Cardiac muscle cell (in vitro differentiated cells and primary cell): ENCODE results near the gene SIRT2. TPM values are rescaled to one million over a fixed set of nuclear protein-coding genes. Genes with fewer than 3 reads are reported as not detected.

Experiments
- DNase-seq, 2 donors: peaks; one replicate each; pipeline versions ENCODE4 v3.0.0 to v3.0.0-alpha.2; 2010 to 2017; ENCODE audit warnings: low read depth in 1 of 2, low spot score in 1 of 2
- H3K27ac ChIP-seq: fragments of 200-600 bp; sonication (generic); 2 replicates; pipeline ENCODE4 v1.5.1; 2016
- H3K27me3 ChIP-seq: fragments of 200-600 bp; sonication (generic); 2 replicates; pipeline ENCODE4 v1.6.0; 2016; ENCODE audit warnings: control low read depth
- H3K36me3 ChIP-seq: fragments of 200-600 bp; sonication (generic); 2 replicates; pipeline ENCODE4 v1.5.1; 2016; ENCODE audit warnings: control low read depth
- H3K4me1 ChIP-seq: fragments of 200-600 bp; sonication (generic); 2 replicates; pipeline ENCODE4 v1.8.1; 2017; ENCODE audit warnings: low read depth, mild to moderate bottlenecking, mixed run types
- H3K4me3 ChIP-seq: fragments of 200-600 bp; sonication (generic); 2 replicates; pipeline ENCODE4 v1.5.1; 2016; ENCODE audit warnings: mild to moderate bottlenecking
- H3K9me3 ChIP-seq: fragments of 200-600 bp; sonication (generic); 2 replicates; pipeline ENCODE4 v1.5.1; 2017; ENCODE audit warnings: low read depth, mild to moderate bottlenecking, control low read depth
- CTCF ChIP-seq: IDR thresholded peaks from 2 replicates; pipeline ENCODE4 v1.5.1; 2012; ENCODE audit warnings: low read depth, mild to moderate bottlenecking, low read length
- polyA plus RNA-seq: library from polyadenylated mRNA; unstranded; fragments of >200 nt; fragmentation: Nextera tagmentation; extraction: Ambion mirVana; gene quantifications from 2 replicates; pipeline ENCODE4 v1.2.1, GENCODE V29; 2016
- total RNA-seq: library from RNA; depleted of rRNA; stranded (reverse); fragments of >200 nt; gene quantifications from 2 replicates; pipeline ENCODE4 v1.2.3, GENCODE V29; 2016

The SIRT2 gene
- total and polyA plus RNA-seq, 2 experiments from 2014 or later: 33.4 to 33.5 TPM

GRCh38 chr19:38910488-38910887, 11.1 kb upstream of the SIRT2 start:
- Histone ChIP-seq H3K4me3 (no peak overlapping the region), H3K27me3 (no peaks in the 10 kb centered on the region), H3K36me3 (no peaks in the 10 kb centered on the region), H3K27ac (no peak overlapping the region), H3K9me3 (no peaks in the 10 kb centered on the region), H3K4me1 (no peaks in the 10 kb centered on the region)
- no peak for TF ChIP-seq CTCF
- no peak for DNase-seq

GRCh38 chr19:38908911-38909310, 9.5 kb upstream of the SIRT2 start:
- Histone ChIP-seq H3K9me3 (no peaks in the 10 kb centered on the region), H3K27ac (no peak overlapping the region), H3K36me3 (no peaks in the 10 kb centered on the region), H3K4me1 (no peaks in the 10 kb centered on the region), H3K4me3 (no peak overlapping the region), H3K27me3 (no peaks in the 10 kb centered on the region)
- TF ChIP-seq CTCF: no peak
- no peak for DNase-seq

DNA sequence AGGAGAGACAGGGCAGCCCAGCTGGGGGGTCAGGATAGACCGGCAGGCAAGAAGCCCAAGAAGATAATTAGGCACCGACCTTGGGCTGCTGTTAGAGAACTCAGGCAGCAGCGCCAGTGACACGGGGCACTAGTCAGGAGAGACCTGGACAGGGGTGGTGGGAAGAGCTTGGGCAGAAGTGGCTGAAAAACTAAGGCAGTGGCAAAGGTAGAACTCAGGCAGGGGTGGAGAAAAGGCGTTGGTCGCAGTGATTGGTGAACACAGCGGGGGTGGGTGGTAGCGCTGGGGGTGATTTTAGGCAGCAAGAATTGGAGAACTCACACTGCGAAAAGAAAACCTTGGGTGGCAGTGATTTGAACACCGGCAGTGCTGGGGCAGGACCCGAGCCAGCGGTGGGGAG, 8.3 kb upstream of the SIRT2 start:
- Histone ChIP-seq H3K36me3 (no peaks in the 10 kb centered on the region), H3K9me3 (no peaks in the 10 kb centered on the region), H3K4me3 (no peak overlapping the region), H3K27ac (no peak overlapping the region), H3K27me3 (no peaks in the 10 kb centered on the region), H3K4me1 (no peaks in the 10 kb centered on the region)
- no peak for DNase-seq
- no peak for TF ChIP-seq CTCF

GRCh38 chr19:38907227-38907626, 7.8 kb upstream of the SIRT2 start:
- H3K27ac ChIP-seq: no peak overlapping the region
- no peaks in the 10 kb centered on the region for H3K9me3 ChIP-seq
- no peaks in the 10 kb centered on the region for H3K4me1 ChIP-seq
- no peaks in the 10 kb centered on the region for H3K36me3 ChIP-seq
- TF ChIP-seq CTCF: no peak
- no peak for DNase-seq
- no peak overlapping the region for H3K4me3 ChIP-seq
- H3K27me3 ChIP-seq: no peaks in the 10 kb centered on the region

GRCh38 chr19:38905620-38906019, 6.2 kb upstream of the SIRT2 start:
- no peak overlapping the region for H3K4me3 ChIP-seq
- no peaks in the 10 kb centered on the region for H3K36me3 ChIP-seq
- H3K4me1 ChIP-seq: no peaks in the 10 kb centered on the region
- H3K9me3 ChIP-seq: no peaks in the 10 kb centered on the region
- H3K27me3 ChIP-seq: no peaks in the 10 kb centered on the region
- DNase-seq: no peak
- TF ChIP-seq CTCF: no peak
- H3K27ac ChIP-seq: no peak overlapping the region
